Spleen (tissue), 11 donors: ENCODE results near the gene TCIRG1. TPM values are rescaled to one million over a fixed set of nuclear protein-coding genes. Genes with fewer than 3 reads are reported as not detected.

Source experiments
- DNase-seq: peaks from one replicate; pipeline ENCODE4 v3.0.0-alpha.2; 2020
- H3K27ac ChIP-seq, 8 donors: fragments of 200-600 bp; sonication (generic) in 7 of 8; 1 replicate in 4 of 8; 2 replicates in 4 of 8; pipeline versions ENCODE4 v1.5.0 to v1.8.0; 2016 to 2021; ENCODE audit warnings: inconsistent platforms in 4 of 8, mild to moderate bottlenecking in 4 of 8, moderate library complexity in 1 of 8
- H3K27me3 ChIP-seq, 7 donors: fragments of 200-600 bp; sonication (generic) in 6 of 7; replicated peaks in 1 of 7; 1 replicate in 4 of 7; 2 replicates in 3 of 7; pipeline versions ENCODE4 v1.5.0 to v1.8.0; 2016 to 2021; ENCODE audit warnings: inconsistent platforms in 3 of 7, mild to moderate bottlenecking in 1 of 7
- H3K36me3 ChIP-seq, 6 donors: fragments of 200-600 bp; sonication (generic) in 5 of 6; 1 replicate in 4 of 6; 2 replicates in 2 of 6; pipeline versions ENCODE4 v1.5.0 to v1.8.0; 2016 to 2021; ENCODE audit warnings: inconsistent platforms in 2 of 6
- H3K4me1 ChIP-seq, 6 donors: fragments of 200-600 bp; sonication (generic) in 5 of 6; 1 replicate in 3 of 6; 2 replicates in 3 of 6; pipeline versions ENCODE4 v1.5.0 to v1.8.0; 2016 to 2021; ENCODE audit warnings: inconsistent platforms in 3 of 6
- H3K4me3 ChIP-seq, 8 donors: fragments of 200-600 bp; sonication (generic) in 7 of 8; 1 replicate in 4 of 8; 2 replicates in 4 of 8; pipeline versions ENCODE4 v1.5.0 to v1.8.0; 2016 to 2021; ENCODE audit warnings: inconsistent platforms in 4 of 8, mild to moderate bottlenecking in 4 of 8, moderate library complexity in 2 of 8
- H3K9me3 ChIP-seq, 8 donors: fragments of 200-600 bp; sonication (generic) in 7 of 8; 1 replicate in 4 of 8; 2 replicates in 4 of 8; pipeline versions ENCODE4 v1.5.0 to v1.8.0; 2016 to 2021; ENCODE audit warnings: inconsistent platforms in 4 of 8
- POLR2A ChIP-seq, 3 donors: fragments of 450-650 bp; IDR thresholded peaks; one replicate each; pipeline ENCODE4 v1.5.1; 2017; ENCODE audit warnings: antibody characterized with exemption in 3 of 3, mild to moderate bottlenecking in 1 of 3
- POLR2AphosphoS5 ChIP-seq, 3 donors: sonication (generic); formaldehyde crosslinking; IDR thresholded peaks; one replicate each; pipeline ENCODE4 v1.5.1; 2017; ENCODE audit warnings: antibody characterized with exemption in 3 of 3
- WGBS, 5 donors: extraction: QIAGEN DNeasy Blood & Tissue Kit in 3 of 5; methylation state at CpG; one replicate each; pipeline versions ENCODE4 v1.1.5 to v1.1.7; 2013 to 2018; 5-methylcytosine and 5-hydroxymethylcytosine counted together
- intact Hi-C: fragments of 100-400 bp; cut with DNase I; formaldehyde crosslinking; loops from one replicate; pipeline ENCODE4 v1.15.0; 2023; ENCODE audit warnings: low total_unique reads
- polyA plus RNA-seq, 3 donors: library from polyadenylated mRNA; stranded (reverse); fragments of 200-250 nt; gene quantifications; one replicate each; pipeline ENCODE4 v1.2.1, GENCODE V29; 2013
- total RNA-seq, 7 donors: library from RNA; depleted of rRNA in 3 of 7; stranded (reverse); fragments of >200 nt in 3 of 7; fragmentation: NEBNext Ultra II Directional in 4 of 7; extraction: Animal tissue kit (Norgen Biotek cat#: 25700) in 4 of 7; gene quantifications; one replicate each; pipeline versions ENCODE4 v1.1.0 to v1.2.1, GENCODE V29; 2016 to 2021
- TF ChIP-seq, protein P1 (sequence below), 11 experiments: fragments of 200-600 bp in 7 of 11; fragments of 450-650 bp in 4 of 11; sonication (generic) in 4 of 11; IDR thresholded peaks in 8 of 11; conservative IDR thresholded peaks in 3 of 11; 1 replicate in 7 of 11; 2 replicates in 4 of 11; pipeline versions ENCODE4 v1.4.0 to v1.8.0; 2016 to 2021; ENCODE audit warnings: antibody characterized with exemption in 11 of 11, inconsistent platforms in 4 of 11, mild to moderate bottlenecking in 1 of 11
- donor health status: healthy with polysubstance abuse.
- donor health status: DM: no; HTN: no; CAD: no; lungs with moderate emphysema.
- donor health status: DM: no; HTN: no; CAD: no.
- donor health status: Bipolar disorder and iron deficiency.
- donor health status: healthy.
- donor health status: DM: no; HTN: no; CAD: no.
- donor health status: DM: yes; HTN: yes; CAD: no.

TCIRG1 gene
- total and polyA plus RNA-seq, 10 donors, result 199 to 707 (median 377) TPM

DNA sequence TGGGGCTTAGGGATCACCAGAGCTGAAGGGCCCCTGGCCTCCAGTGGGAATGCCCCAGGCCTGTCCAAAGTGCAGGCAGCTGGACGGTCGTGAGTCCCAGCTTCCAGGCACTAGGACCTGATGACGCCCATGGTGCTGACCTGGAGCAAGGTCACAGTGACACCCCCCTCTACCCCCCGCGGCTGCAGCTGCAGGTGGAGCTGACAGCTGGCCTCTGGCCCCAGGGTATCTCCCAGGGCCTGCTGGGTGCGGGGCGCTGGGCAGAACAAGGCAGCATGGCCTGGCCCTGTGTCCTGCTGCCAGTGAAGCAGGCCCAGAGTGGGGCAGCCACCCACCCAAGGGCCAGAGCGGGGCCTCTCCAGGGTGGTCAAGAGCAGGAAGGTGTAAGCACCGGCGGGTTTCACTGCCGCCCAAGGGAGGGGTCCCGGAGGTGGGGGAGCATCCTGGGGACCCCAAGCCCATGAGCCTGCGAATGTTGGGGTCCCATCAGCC lies 553 bp upstream of the TCIRG1 start:
- peaks cover 0 to 52% (median 29%) of the 10 kb centered on the region in 6 donors for H3K36me3 ChIP-seq
- TF ChIP-seq POLR2A (IDR thresholded peaks at IDR 0.05) (no peak), POLR2AphosphoS5 (IDR thresholded peaks at IDR 0.05) (no peak)
- TF ChIP-seq, protein P1, sequence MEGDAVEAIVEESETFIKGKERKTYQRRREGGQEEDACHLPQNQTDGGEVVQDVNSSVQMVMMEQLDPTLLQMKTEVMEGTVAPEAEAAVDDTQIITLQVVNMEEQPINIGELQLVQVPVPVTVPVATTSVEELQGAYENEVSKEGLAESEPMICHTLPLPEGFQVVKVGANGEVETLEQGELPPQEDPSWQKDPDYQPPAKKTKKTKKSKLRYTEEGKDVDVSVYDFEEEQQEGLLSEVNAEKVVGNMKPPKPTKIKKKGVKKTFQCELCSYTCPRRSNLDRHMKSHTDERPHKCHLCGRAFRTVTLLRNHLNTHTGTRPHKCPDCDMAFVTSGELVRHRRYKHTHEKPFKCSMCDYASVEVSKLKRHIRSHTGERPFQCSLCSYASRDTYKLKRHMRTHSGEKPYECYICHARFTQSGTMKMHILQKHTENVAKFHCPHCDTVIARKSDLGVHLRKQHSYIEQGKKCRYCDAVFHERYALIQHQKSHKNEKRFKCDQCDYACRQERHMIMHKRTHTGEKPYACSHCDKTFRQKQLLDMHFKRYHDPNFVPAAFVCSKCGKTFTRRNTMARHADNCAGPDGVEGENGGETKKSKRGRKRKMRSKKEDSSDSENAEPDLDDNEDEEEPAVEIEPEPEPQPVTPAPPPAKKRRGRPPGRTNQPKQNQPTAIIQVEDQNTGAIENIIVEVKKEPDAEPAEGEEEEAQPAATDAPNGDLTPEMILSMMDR (IDR thresholded peaks at IDR 0.05 in 8 of 11, conservative IDR thresholded peaks at IDR 0.05 in 3 of 11), result no peak
- H3K27ac ChIP-seq, result peak overlapping the region; percentile 85 to 97 (median 92)
- H3K4me3 ChIP-seq, result peak overlapping the region; percentile 67 to 97 (median 86)
- peak; percentile 86 for DNase-seq
- intact Hi-C loops, result no loop called here
- H3K27me3 ChIP-seq, result no peaks in the 10 kb centered on the region
- peaks cover 40 to 92% (median 66%) of the 10 kb centered on the region in 6 donors for H3K4me1 ChIP-seq
- WGBS, 5 donors, result 42 to 55% (median 54%) methylated on average over 10 to 13 of the region's 13 CpGs; no CpG with 5 or more reads in 1 of the 5 donors
- no peaks in the 10 kb centered on the region for H3K9me3 ChIP-seq

DNA sequence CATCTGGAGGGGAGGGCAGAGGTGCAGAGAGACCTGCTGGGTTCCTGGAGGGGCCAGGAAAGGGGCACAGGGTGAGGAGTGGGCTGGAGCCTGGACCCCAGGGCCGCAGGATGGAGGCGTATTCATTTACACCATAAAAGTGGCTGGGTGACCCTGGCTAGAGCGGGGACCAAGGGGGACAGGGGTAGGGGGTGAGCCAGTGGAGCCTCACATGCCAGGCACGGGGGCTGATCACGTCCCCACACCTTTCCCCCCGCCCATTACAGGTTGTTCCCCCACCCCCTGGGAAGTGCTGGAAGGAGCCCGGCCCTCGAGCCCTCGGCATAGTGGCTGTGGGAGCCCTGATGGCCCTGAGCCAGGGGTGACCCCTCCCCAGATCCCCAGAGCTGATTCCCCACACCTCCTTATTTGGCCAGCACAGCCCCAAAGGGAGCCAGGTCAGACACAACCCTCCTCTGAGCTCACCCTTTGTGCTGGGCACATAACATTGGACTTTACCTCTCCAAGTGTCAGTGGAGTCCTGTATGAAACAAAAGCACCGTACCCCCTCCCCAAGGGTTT lies 781 bp downstream of the TCIRG1 start:
- Histone ChIP-seq H3K9me3 (no peaks in the 10 kb centered on the region), H3K4me3 (peak overlapping the region; percentile 67 to 97 (median 86)), H3K27me3 (no peaks in the 10 kb centered on the region), H3K4me1 (peaks cover 40 to 89% (median 66%) of the 10 kb centered on the region in 6 donors), H3K27ac (peak overlapping the region; percentile 85 to 97 (median 92)), H3K36me3 (peaks cover 0 to 52% (median 34%) of the 10 kb centered on the region in 6 donors)
- DNase-seq, result peak; percentile 84
- WGBS, 5 donors, result 9 to 28% (median 20%) methylated on average over 6 to 10 of the region's 10 CpGs
- TF ChIP-seq, protein P1 (IDR thresholded peaks at IDR 0.05 in 8 of 11, conservative IDR thresholded peaks at IDR 0.05 in 3 of 11), result no peak
- TF ChIP-seq POLR2AphosphoS5 (IDR thresholded peaks at IDR 0.05), result no peak
- no peak for TF ChIP-seq POLR2A (IDR thresholded peaks at IDR 0.05)
- intact Hi-C loops, result no loop called here

DNA sequence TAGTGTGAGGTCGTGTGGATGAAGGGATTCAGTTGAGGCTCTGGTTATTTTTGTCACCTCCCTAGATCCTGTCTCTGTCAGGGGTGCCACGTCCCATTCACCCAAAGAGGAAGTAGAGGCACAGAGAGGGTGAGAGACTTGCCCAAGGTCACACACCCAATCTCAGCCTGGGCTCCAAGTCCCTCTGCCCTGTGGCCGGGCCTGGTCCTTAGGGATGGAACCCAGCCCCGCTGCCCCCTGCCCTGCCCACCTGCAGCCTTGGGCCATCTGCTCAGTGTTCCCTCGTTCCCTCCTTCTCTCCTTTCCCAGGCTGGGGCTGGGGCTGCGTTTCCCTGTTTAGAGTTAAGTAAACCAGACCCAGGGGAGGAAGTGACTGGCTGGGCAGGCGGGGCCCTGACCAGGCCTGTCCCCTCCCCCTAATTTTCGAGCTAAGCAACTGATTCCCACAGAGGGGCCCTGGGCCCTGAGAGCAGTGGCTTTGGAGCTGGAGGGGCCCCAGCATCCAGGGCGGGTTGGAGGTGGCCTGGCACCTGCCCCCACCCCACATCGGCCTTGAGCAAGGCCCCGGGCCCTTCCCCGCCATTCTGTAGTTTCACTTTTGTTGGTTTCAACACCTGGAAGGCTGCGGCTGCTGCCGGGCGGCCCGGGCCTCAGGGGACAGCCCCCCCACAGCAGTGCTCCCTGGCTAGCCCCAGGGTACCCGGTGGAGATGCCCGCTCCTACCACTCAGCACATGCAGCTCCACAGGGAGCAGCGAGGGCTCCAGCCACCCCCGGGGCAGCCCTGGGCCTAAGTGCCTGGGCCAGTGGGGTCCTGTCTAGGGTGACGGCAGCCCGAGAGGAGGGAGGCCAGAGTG lies 1.5 kb downstream of the TCIRG1 start:
- TF ChIP-seq POLR2AphosphoS5 (IDR thresholded peaks at IDR 0.05) (peak; percentile 38 to 80 (median 59)), POLR2A (IDR thresholded peaks at IDR 0.05) (no peak)
- TF ChIP-seq, protein P1 (IDR thresholded peaks at IDR 0.05 in 8 of 11, conservative IDR thresholded peaks at IDR 0.05 in 3 of 11), result no peak
- Histone ChIP-seq H3K27ac (peak overlapping the region; percentile 85 to 97 (median 92)), H3K27me3 (no peaks in the 10 kb centered on the region), H3K4me1 (peaks cover 40 to 82% (median 66%) of the 10 kb centered on the region in 6 donors), H3K36me3 (peaks cover 0 to 53% (median 41%) of the 10 kb centered on the region in 6 donors), H3K4me3 (peak overlapping the region; percentile 67 to 97 (median 86)), H3K9me3 (no peaks in the 10 kb centered on the region)
- 2 to 9% (median 3%) methylated on average over 14 to 22 of the region's 22 CpGs for WGBS, 5 donors
- intact Hi-C loops, result no loop called here
- peak; percentile 93 for DNase-seq
